Adipose tissue (tissue), 3 donors: ENCODE data around the gene HMGB1. TPM values are rescaled to one million over a fixed set of nuclear protein-coding genes. Genes with fewer than 3 reads are reported as not detected.

Experiments
- H3K27ac ChIP-seq: one replicate; pipeline ENCODE4 v1.5.1; 2013; ENCODE audit warnings: low read depth, low read length
- WGBS, 3 donors: extraction: QIAGEN DNeasy Blood & Tissue Kit; methylation state at CpG; one replicate each; pipeline ENCODE4 v1.1.7; 2013; 5-methylcytosine and 5-hydroxymethylcytosine counted together
- polyA plus RNA-seq, 3 donors: library from polyadenylated mRNA; stranded (reverse); fragments of 200-250 nt; gene quantifications; one replicate each; pipeline ENCODE4 v1.2.3, GENCODE V29; 2013
- donor health status: healthy with polysubstance abuse.
- donor health status: Bipolar disorder and iron deficiency.
- donor health status: healthy.

HMGB1 gene
- 100 to 1,000 TPM; 105 to 354 (median 316) TPM for polyA plus RNA-seq

GRCh38 chr13:30465593-30466357 is at the start of gene HMGB1:
TSS of gene HMGB1 (minus strand) at chr13:30465936. CDS start at chr13:30463680, 2,256 bp downstream.
- peak within 1 kb of the TSS; percentile 97 for H3K27ac ChIP-seq
- WGBS, 3 donors = 0 to 1% (median 0%) methylated on average over 35 to 57 of the region's 57 CpGs

- WGBS, 3 donors = 83 to 91% (median 83%) methylated on average over 4 of the region's 4 CpGs
- no peak overlapping the region for H3K27ac ChIP-seq
Measured at GRCh38 chr13:30510811-30511371, 45.2 kb upstream of the HMGB1 start.

GRCh38 chr13:30510091-30510490 is 44.4 kb upstream of the HMGB1 start:
- 81 to 91% (median 91%) methylated on average over 4 of the region's 4 CpGs for WGBS, 3 donors
- no peak overlapping the region for H3K27ac ChIP-seq

GRCh38 chr13:30509254-30510050 is 43.7 kb upstream of the HMGB1 start:
- no peak overlapping the region for H3K27ac ChIP-seq
- 90 to 92% (median 92%) methylated on average over 9 of the region's 9 CpGs for WGBS, 3 donors

- WGBS, 3 donors = 33 to 51% (median 49%) methylated on average over 1 of the region's 1 CpG
- H3K27ac ChIP-seq = no peak overlapping the region
Measured at GRCh38 chr13:30504081-30504480, 38.3 kb upstream of the HMGB1 start.

GRCh38 chr13:30502237-30502636 is 36.5 kb upstream of the HMGB1 start:
- no peak overlapping the region for H3K27ac ChIP-seq
- 86 to 91% (median 87%) methylated on average over 2 of the region's 2 CpGs for WGBS, 3 donors

- WGBS, 3 donors = 82 to 92% (median 83%) methylated on average over 3 of the region's 3 CpGs
- no peak overlapping the region for H3K27ac ChIP-seq
Measured at GRCh38 chr13:30499338-30499737, 33.6 kb upstream of the HMGB1 start.

GRCh38 chr13:30496147-30496546 is 30.4 kb upstream of the HMGB1 start:
- 54 to 95% (median 92%) methylated on average over 2 of the region's 2 CpGs for WGBS, 3 donors
- no peak overlapping the region for H3K27ac ChIP-seq

GRCh38 chr13:30495746-30496145 is 30.0 kb upstream of the HMGB1 start:
- WGBS, 3 donors = 62 to 100% (median 89%) methylated on average over 2 of the region's 2 CpGs

GRCh38 chr13:30493658-30494381 is 28.1 kb upstream of the HMGB1 start:
- WGBS, 3 donors = 83 to 90% (median 87%) methylated on average over 4 of the region's 4 CpGs
- H3K27ac ChIP-seq = no peak overlapping the region

More at GRCh38 chr13:30495746-30496145, 30.0 kb upstream of the HMGB1 start:
- no peak overlapping the region for H3K27ac ChIP-seq

GRCh38 chr13:30487075-30487470 is 21.3 kb upstream of the HMGB1 start:
- 73 to 96% (median 93%) methylated on average over 3 of the region's 3 CpGs for WGBS, 3 donors
- H3K27ac ChIP-seq = no peak overlapping the region

GRCh38 chr13:30486230-30487074 is 20.7 kb upstream of the HMGB1 start:
- no peak overlapping the region for H3K27ac ChIP-seq
- WGBS, 3 donors = 45 to 88% (median 82%) methylated on average over 11 of the region's 11 CpGs

- no peak overlapping the region for H3K27ac ChIP-seq
- 93% methylated on average over 8 of the region's 8 CpGs for WGBS, 3 donors
Measured at GRCh38 chr13:30481241-30481760, 15.6 kb upstream of the HMGB1 start.

GRCh38 chr13:30480292-30480950 is 14.7 kb upstream of the HMGB1 start:
- WGBS, 3 donors = 54 to 90% (median 83%) methylated on average over 6 of the region's 6 CpGs
- no peak overlapping the region for H3K27ac ChIP-seq

GRCh38 chr13:30479883-30480219 is 14.1 kb upstream of the HMGB1 start:
- no peak overlapping the region for H3K27ac ChIP-seq
- 57 to 97% (median 83%) methylated on average over 1 of the region's 1 CpG for WGBS, 3 donors

GRCh38 chr13:30479154-30479882 is 13.6 kb upstream of the HMGB1 start:
- H3K27ac ChIP-seq = no peak overlapping the region
- 57 to 84% (median 70%) methylated on average over 5 of the region's 5 CpGs for WGBS, 3 donors
